ENCODE data around the gene ACTR1A. TPM values are rescaled to one million over a fixed set of nuclear protein-coding genes. Genes with fewer than 3 reads are reported as not detected.

The ACTR1A gene
- total RNA-seq, 1 experiment from 2014 or later: 82.1 TPM

DNA sequence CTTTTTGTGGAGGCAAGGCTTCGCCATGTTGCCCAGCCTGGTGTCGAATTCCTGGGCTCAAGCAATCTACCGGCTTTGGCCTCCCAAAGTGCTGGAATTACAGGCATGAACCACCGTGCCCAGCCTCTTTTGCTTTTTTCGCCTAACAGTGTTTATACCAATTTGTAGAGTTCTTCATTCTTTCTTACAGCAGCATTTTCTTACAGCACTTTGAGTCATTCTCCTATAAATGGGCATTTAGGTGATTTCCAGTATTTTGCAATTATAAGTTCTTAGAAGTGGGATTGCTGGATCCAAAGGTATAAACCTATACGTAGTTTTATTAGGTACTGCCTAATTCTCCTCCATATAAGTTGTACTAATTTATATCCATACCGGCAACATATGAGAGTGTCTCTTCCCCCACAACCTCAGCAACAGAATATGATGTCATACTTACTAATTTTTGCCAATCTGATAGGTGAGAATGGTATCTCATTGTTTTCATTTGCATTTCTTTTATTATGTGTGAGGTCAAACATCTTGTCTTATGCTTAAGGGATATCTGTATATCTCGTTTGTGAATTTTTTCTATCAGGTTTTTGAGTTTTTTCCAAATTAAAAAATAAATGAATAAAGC, 40.4 kb upstream of the ACTR1A start:
- Histone ChIP-seq H3K27ac (ENCODE audit: insufficient read length, low read depth, low read length) (no peak overlapping the region), H2BK120ac (ENCODE audit: low read depth, low read length, poor library complexity, severe bottlenecking) (no peak overlapping the region), H4K5ac (ENCODE audit: insufficient read length, low read depth, low read length) (no peak overlapping the region), H4K91ac (ENCODE audit: insufficient read length, low read depth, low read length) (no peak overlapping the region), H2BK15ac (ENCODE audit: low read depth, low read length) (no peak overlapping the region), H3K79me2 (ENCODE audit: insufficient read depth, low read length) (no peaks in the 10 kb centered on the region), H3K9me3 (ENCODE audit: control insufficient read depth, low read depth, low read length) (no peaks in the 10 kb centered on the region), H3K4ac (ENCODE audit: low read depth, low read length) (no peak overlapping the region), H3T11ph (ENCODE audit: low read length) (no peak overlapping the region), H2AK5ac (ENCODE audit: insufficient read length, low read length) (no peak overlapping the region), H4K8ac (replicated peaks; ENCODE audit: insufficient read length, low read depth, low read length) (no peak overlapping the region), H4K20me1 (ENCODE audit: control insufficient read depth, insufficient read depth, insufficient read length) (no peaks in the 10 kb centered on the region), H3K9ac (ENCODE audit: extremely low read depth, insufficient read length, low read length) (no peak overlapping the region), H3K23me2 (ENCODE audit: insufficient read length, low read depth, low read length, poor library complexity, severe bottlenecking) (no peaks in the 10 kb centered on the region), H3K23ac (ENCODE audit: insufficient read length, low read depth, low read length) (no peak overlapping the region), H3K27me3 (ENCODE audit: insufficient read depth, low read length) (no peaks in the 10 kb centered on the region), H3K4me1 (ENCODE audit: insufficient read depth, low read length) (no peaks in the 10 kb centered on the region), H3K79me1 (ENCODE audit: insufficient read depth, low read depth, low read length, poor library complexity, severe bottlenecking) (no peaks in the 10 kb centered on the region), H3K18ac (ENCODE audit: insufficient read length, low read depth, low read length) (no peak overlapping the region), H2AFZ (ENCODE audit: low read length) (no peak overlapping the region), H3K56ac (ENCODE audit: insufficient read length, low read depth, low read length) (no peak overlapping the region), H3K14ac (ENCODE audit: insufficient read depth, low read length) (no peak overlapping the region), H2BK20ac (ENCODE audit: low read depth, low read length, poor library complexity, severe bottlenecking) (no peak overlapping the region), H2BK12ac (ENCODE audit: insufficient read length, low read depth, low read length) (no peak overlapping the region), H2BK5ac (ENCODE audit: insufficient read length, low read length) (no peak overlapping the region), H3K4me2 (ENCODE audit: insufficient read depth, insufficient read length, low read length) (no peak overlapping the region)
- no peaks in the 10 kb centered on the region for H3K36me3 Mint-ChIP-seq (ENCODE audit: insufficient read depth in 1 of 3, low read depth in 3 of 3)
- H3K9me3 Mint-ChIP-seq: no peaks in the 10 kb centered on the region
- no peaks in the 10 kb centered on the region for H3K4me1 Mint-ChIP-seq
- WGBS (ENCODE audit: extremely low coverage, insufficient read length, low lambda C conversion rate): no CpG with 5 or more reads among the region's 8 CpGs
- no peaks in the 10 kb centered on the region; the same call in 1 of the 2 replicates for H3K27me3 Mint-ChIP-seq (ENCODE audit: low read depth)
- no peak overlapping the region for H3K27ac Mint-ChIP-seq
- TF ChIP-seq, protein P1, sequence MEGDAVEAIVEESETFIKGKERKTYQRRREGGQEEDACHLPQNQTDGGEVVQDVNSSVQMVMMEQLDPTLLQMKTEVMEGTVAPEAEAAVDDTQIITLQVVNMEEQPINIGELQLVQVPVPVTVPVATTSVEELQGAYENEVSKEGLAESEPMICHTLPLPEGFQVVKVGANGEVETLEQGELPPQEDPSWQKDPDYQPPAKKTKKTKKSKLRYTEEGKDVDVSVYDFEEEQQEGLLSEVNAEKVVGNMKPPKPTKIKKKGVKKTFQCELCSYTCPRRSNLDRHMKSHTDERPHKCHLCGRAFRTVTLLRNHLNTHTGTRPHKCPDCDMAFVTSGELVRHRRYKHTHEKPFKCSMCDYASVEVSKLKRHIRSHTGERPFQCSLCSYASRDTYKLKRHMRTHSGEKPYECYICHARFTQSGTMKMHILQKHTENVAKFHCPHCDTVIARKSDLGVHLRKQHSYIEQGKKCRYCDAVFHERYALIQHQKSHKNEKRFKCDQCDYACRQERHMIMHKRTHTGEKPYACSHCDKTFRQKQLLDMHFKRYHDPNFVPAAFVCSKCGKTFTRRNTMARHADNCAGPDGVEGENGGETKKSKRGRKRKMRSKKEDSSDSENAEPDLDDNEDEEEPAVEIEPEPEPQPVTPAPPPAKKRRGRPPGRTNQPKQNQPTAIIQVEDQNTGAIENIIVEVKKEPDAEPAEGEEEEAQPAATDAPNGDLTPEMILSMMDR (conservative IDR thresholded peaks at IDR 0.05): no peak
- no peak overlapping the region for H3K4me3 Mint-ChIP-seq
- no peak for DNase-seq

All from H9 (cell line).